ENCODE measurements around the gene FAM168B. TPM values are rescaled to one million over a fixed set of nuclear protein-coding genes. Genes with fewer than 3 reads are reported as not detected.

The FAM168B gene
- total RNA-seq, 1 experiment from 2014 or later, result 119 TPM

DNA sequence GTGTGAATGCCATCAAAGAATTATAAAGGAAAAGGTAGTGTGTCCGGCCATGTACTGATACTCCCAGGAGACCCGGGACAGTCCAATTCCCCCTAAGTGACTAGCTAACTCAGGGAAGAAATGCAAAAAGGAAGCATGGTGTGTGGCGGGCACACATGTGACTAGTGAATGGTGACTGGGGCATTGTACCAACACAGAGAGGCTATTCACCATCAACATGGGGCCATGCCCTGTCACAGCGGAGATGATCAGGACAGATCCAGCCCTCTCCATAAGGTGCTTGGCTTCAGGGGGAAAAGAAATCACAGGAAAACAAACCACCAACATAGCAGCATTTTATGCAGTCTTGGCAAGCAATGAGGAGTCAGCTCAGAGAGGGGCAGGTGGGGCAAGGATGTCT, 34.3 kb downstream of the FAM168B start:
- H3K4me3 ChIP-seq (ENCODE audit: low read depth, low read length), result no peak overlapping the region
- no peak overlapping the region for H3K4me3 Mint-ChIP-seq (ENCODE audit: unreplicated experiment)
- no TSS peak for BruUV-seq (replicated peaks)
- peaks cover 8% of the 10 kb centered on the region for H3K4me1 Mint-ChIP-seq (ENCODE audit: low read depth, unreplicated experiment)
- no peaks in the 10 kb centered on the region for H3K27me3 ChIP-seq (replicated peaks; ENCODE audit: control insufficient read depth, insufficient read depth, low read length)
- DNase-seq, result no peak
- intact Hi-C loops (cut with micrococcal nuclease; ENCODE audit: unreplicated experiment), result no loop called here
- CTCF ChIA-PET, result no interaction called here
- no peak overlapping the region for H3K27ac Mint-ChIP-seq (ENCODE audit: unreplicated experiment)
- no peaks in the 10 kb centered on the region for H3K27me3 Mint-ChIP-seq (ENCODE audit: insufficient read depth, unreplicated experiment)
- TF ChIP-seq, protein P1, sequence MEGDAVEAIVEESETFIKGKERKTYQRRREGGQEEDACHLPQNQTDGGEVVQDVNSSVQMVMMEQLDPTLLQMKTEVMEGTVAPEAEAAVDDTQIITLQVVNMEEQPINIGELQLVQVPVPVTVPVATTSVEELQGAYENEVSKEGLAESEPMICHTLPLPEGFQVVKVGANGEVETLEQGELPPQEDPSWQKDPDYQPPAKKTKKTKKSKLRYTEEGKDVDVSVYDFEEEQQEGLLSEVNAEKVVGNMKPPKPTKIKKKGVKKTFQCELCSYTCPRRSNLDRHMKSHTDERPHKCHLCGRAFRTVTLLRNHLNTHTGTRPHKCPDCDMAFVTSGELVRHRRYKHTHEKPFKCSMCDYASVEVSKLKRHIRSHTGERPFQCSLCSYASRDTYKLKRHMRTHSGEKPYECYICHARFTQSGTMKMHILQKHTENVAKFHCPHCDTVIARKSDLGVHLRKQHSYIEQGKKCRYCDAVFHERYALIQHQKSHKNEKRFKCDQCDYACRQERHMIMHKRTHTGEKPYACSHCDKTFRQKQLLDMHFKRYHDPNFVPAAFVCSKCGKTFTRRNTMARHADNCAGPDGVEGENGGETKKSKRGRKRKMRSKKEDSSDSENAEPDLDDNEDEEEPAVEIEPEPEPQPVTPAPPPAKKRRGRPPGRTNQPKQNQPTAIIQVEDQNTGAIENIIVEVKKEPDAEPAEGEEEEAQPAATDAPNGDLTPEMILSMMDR (IDR thresholded peaks at IDR 0.05; ENCODE audit: insufficient read depth in 1 of 2, low read depth in 1 of 2, low read length in 1 of 2, severe bottlenecking in 1 of 2, unreplicated experiment in 1 of 2), result no peak
- H3K9me3 Mint-ChIP-seq (ENCODE audit: unreplicated experiment), result no peaks in the 10 kb centered on the region
- H3K36me3 Mint-ChIP-seq (ENCODE audit: insufficient read depth, unreplicated experiment), result peaks cover 88% of the 10 kb centered on the region
- POLR2A ChIA-PET, result no interaction called here
- H3K36me3 ChIP-seq (ENCODE audit: control insufficient read depth, insufficient read depth, low read length), result peaks cover 4% of the 10 kb centered on the region; the same call in 1 of the 2 replicates
- no peaks in the 10 kb centered on the region for H3K4me1 ChIP-seq
- H3K9me3 ChIP-seq, result no peaks in the 10 kb centered on the region

DNA sequence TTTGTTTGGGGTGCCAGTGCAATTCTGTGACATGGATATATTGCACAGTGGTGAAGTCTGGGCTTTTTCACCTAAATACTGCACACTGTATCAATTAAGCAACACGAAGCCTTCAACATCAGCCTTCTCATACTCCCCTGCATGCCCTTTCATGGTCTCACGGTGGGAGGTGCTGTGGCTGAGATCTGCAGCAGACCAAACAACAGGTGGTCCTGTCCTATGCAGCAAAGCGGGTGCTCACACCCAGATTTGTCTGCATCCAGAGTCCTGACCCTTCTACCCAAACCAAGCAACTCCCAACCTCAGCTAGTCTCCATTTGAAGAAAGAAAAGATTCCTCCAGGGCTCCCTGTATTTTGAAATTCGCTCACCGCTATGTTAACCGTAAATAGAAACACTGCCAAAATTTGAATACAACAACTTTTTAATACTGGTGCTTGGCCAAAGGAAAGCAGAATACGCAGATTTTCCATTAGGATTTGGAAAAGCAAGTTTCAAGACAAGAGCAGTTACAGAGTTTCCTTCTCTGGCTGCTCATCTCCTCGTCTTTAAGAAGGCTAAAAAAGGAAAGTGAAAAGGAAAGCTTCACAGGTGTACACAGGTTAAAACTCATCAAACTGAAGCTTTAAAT, 34.9 kb downstream of the FAM168B start:
- Mint-ChIP-seq H3K9me3 (ENCODE audit: unreplicated experiment) (no peaks in the 10 kb centered on the region), H3K27ac (ENCODE audit: unreplicated experiment) (no peak overlapping the region), H3K36me3 (ENCODE audit: insufficient read depth, unreplicated experiment) (peaks cover 88% of the 10 kb centered on the region), H3K4me1 (ENCODE audit: low read depth, unreplicated experiment) (peaks cover 8% of the 10 kb centered on the region), H3K27me3 (ENCODE audit: insufficient read depth, unreplicated experiment) (no peaks in the 10 kb centered on the region), H3K4me3 (ENCODE audit: unreplicated experiment) (no peak overlapping the region)
- TF ChIP-seq, protein P1 (IDR thresholded peaks at IDR 0.05; ENCODE audit: insufficient read depth in 1 of 2, low read depth in 1 of 2, low read length in 1 of 2, severe bottlenecking in 1 of 2, unreplicated experiment in 1 of 2), result no peak
- intact Hi-C loops (cut with micrococcal nuclease; ENCODE audit: unreplicated experiment), result no loop called here
- no peaks in the 10 kb centered on the region for H3K9me3 ChIP-seq
- H3K4me1 ChIP-seq, result no peaks in the 10 kb centered on the region
- H3K27me3 ChIP-seq (replicated peaks; ENCODE audit: control insufficient read depth, insufficient read depth, low read length), result no peaks in the 10 kb centered on the region
- peaks cover 4% of the 10 kb centered on the region; the same call in 1 of the 2 replicates for H3K36me3 ChIP-seq (ENCODE audit: control insufficient read depth, insufficient read depth, low read length)
- no peak overlapping the region for H3K4me3 ChIP-seq (ENCODE audit: low read depth, low read length)
- BruUV-seq (replicated peaks), result no TSS peak
- POLR2A ChIA-PET, result no interaction called here
- DNase-seq, result no peak
- CTCF ChIA-PET, result no interaction called here

DNA sequence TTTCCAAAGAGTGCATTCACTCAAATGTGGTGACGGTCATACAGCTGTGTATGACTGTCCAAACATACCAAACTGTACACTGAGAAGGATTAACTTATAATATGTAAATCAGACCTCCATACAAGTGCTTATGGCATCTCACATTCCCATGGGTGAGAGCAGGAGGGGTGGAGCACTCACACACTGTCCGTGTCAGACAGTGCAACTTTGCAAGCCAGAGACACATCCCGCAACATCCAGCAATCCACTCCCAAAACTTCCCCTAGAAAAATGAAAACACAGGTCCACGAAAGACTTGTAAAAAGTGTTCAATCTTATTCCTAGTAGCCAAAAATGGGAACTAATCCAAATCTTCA, 36.4 kb downstream of the FAM168B start:
- no TSS peak for BruUV-seq (replicated peaks)
- intact Hi-C loops (cut with micrococcal nuclease; ENCODE audit: unreplicated experiment), result no loop called here
- Histone ChIP-seq H3K36me3 (ENCODE audit: control insufficient read depth, insufficient read depth, low read length) (peaks cover 5% of the 10 kb centered on the region; the same call in 1 of the 2 replicates), H3K4me1 (no peaks in the 10 kb centered on the region), H3K27me3 (replicated peaks; ENCODE audit: control insufficient read depth, insufficient read depth, low read length) (no peaks in the 10 kb centered on the region), H3K9me3 (no peaks in the 10 kb centered on the region), H3K4me3 (ENCODE audit: low read depth, low read length) (no peak overlapping the region)
- ChIA-PET POLR2A (no interaction called here), CTCF (no interaction called here)
- H3K27me3 Mint-ChIP-seq (ENCODE audit: insufficient read depth, unreplicated experiment), result no peaks in the 10 kb centered on the region
- H3K36me3 Mint-ChIP-seq (ENCODE audit: insufficient read depth, unreplicated experiment), result peaks cover 88% of the 10 kb centered on the region
- no peak overlapping the region for H3K4me3 Mint-ChIP-seq (ENCODE audit: unreplicated experiment)
- peaks cover 8% of the 10 kb centered on the region for H3K4me1 Mint-ChIP-seq (ENCODE audit: low read depth, unreplicated experiment)
- DNase-seq, result no peak
- TF ChIP-seq, protein P1 (IDR thresholded peaks at IDR 0.05; ENCODE audit: insufficient read depth in 1 of 2, low read depth in 1 of 2, low read length in 1 of 2, severe bottlenecking in 1 of 2, unreplicated experiment in 1 of 2), result no peak
- H3K9me3 Mint-ChIP-seq (ENCODE audit: unreplicated experiment), result no peaks in the 10 kb centered on the region
- H3K27ac Mint-ChIP-seq (ENCODE audit: unreplicated experiment), result no peak overlapping the region

Data from Caco-2 (cell line).